IPS-20b (cell line): ENCODE results near the gene FAM184A.
"Not testable (repeated sequence)": the region's sequence is repeated elsewhere in the genome, so short reads cannot be mapped to it uniquely, and the experiment has no call there.

Source experiments
- H3K27ac ChIP-seq: one replicate; pipeline ENCODE4 v1.5.1; 2013; ENCODE audit warnings: low read length
- H3K27me3 ChIP-seq: 2 replicates; pipeline ENCODE4 v1.6.1; 2013; ENCODE audit warnings: mild to moderate bottlenecking, low read length, inconsistent platforms; ENCODE audit not compliant: insufficient read depth
- H3K36me3 ChIP-seq: 2 replicates; pipeline ENCODE4 v1.6.1; 2013; ENCODE audit warnings: low read depth, mild to moderate bottlenecking, inconsistent platforms, low read length, moderate library complexity; ENCODE audit not compliant: insufficient read depth
- H3K4me1 ChIP-seq: 2 replicates; pipeline ENCODE4 v1.6.1; 2013; ENCODE audit warnings: mild to moderate bottlenecking, control low read depth, inconsistent platforms, low read length, moderate library complexity; ENCODE audit not compliant: insufficient read depth
- H3K4me3 ChIP-seq: 2 replicates; pipeline ENCODE4 v1.5.1; 2013; ENCODE audit warnings: mild to moderate bottlenecking, low read length, inconsistent platforms
- H3K9ac ChIP-seq: 2 replicates; pipeline ENCODE4 v1.6.1; 2013; ENCODE audit warnings: low read depth, mild to moderate bottlenecking, inconsistent platforms, low read length, moderate library complexity
- H3K9me3 ChIP-seq: 2 replicates; pipeline ENCODE4 v1.6.1; 2013; ENCODE audit warnings: mild to moderate bottlenecking, low read depth, low read length, inconsistent platforms; ENCODE audit not compliant: insufficient read depth

Gene FAM184A

GRCh38 chr6:119030759-119031158, 47.7 kb downstream of the FAM184A start:
- Histone ChIP-seq H3K4me1 (peaks cover 34% of the 10 kb centered on the region), H3K27ac (no peak overlapping the region), H3K9me3 (no peaks in the 10 kb centered on the region), H3K36me3 (no peaks in the 10 kb centered on the region), H3K27me3 (peaks cover 6% of the 10 kb centered on the region; the same call in 1 of the 2 replicates), H3K4me3 (no peak overlapping the region), H3K9ac (no peak overlapping the region)

DNA sequence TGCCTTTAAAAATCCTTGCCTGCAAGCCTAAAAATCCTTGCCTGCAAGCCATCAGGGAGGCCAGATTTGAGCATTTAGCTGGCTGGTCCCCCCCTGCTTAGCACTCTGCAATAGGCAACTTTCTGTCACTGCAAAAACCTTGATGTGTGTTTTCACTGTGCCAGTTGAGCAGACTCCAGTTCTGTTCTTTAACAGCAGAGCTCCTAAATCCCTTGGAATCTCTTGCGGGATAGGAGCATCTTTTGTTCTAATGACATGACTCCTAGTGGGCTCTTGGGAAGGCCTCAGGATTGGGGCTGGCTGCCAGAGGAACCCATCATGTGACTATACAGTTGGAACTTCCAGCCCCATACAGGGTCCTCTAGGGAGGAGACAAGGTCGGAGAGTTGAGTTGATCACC, 50.4 kb downstream of the FAM184A start:
- Histone ChIP-seq H3K36me3 (no peaks in the 10 kb centered on the region), H3K27ac (no peak overlapping the region), H3K27me3 (peaks cover 6% of the 10 kb centered on the region; the same call in 1 of the 2 replicates), H3K4me1 (peaks cover 45% of the 10 kb centered on the region), H3K9ac (peak overlapping the region; percentile 44; the same call in 1 of the 2 replicates), H3K4me3 (peak overlapping the region; percentile 12; the same call in 1 of the 2 replicates), H3K9me3 (no peaks in the 10 kb centered on the region)

GRCh38 chr6:119027465-119027864, 51.0 kb downstream of the FAM184A start:
- Histone ChIP-seq H3K4me1 (peaks cover 45% of the 10 kb centered on the region), H3K9me3 (no peaks in the 10 kb centered on the region), H3K27ac (no peak overlapping the region), H3K36me3 (no peaks in the 10 kb centered on the region), H3K9ac (peak overlapping the region; percentile 44; the same call in 1 of the 2 replicates), H3K27me3 (peaks cover 6% of the 10 kb centered on the region; the same call in 1 of the 2 replicates), H3K4me3 (peak overlapping the region; percentile 41; the same call in 1 of the 2 replicates)

DNA sequence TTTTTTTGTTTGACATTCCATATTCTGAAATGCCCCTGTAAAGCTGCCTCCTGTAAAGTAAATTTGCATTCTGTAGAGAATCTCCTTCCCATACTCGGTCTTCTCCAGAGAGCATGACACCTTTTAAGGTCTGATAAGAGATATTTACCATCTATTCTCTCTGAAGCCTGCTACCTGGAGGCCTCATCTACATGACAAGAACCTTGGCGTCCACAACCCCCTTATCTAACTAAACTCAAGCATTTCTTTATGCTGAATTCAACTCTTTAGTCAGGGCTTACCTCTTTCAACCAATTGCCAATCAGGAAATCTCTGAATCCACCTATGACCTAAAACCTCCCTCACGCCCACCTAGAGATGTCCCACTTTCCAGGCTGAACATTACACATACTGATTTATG, 51.6 kb downstream of the FAM184A start:
- H3K9me3 ChIP-seq: no peaks in the 10 kb centered on the region
- no peaks in the 10 kb centered on the region for H3K36me3 ChIP-seq
- peak overlapping the region; percentile 40; the same call in 1 of the 2 replicates for H3K9ac ChIP-seq
- H3K4me1 ChIP-seq: peaks cover 45% of the 10 kb centered on the region
- peaks cover 6% of the 10 kb centered on the region; the same call in 1 of the 2 replicates for H3K27me3 ChIP-seq
- H3K4me3 ChIP-seq: peak overlapping the region; percentile 41; the same call in 1 of the 2 replicates
- no peak overlapping the region for H3K27ac ChIP-seq

- no peak overlapping the region for H3K27ac ChIP-seq
- no peak overlapping the region for H3K4me3 ChIP-seq
- H3K4me1 ChIP-seq: peaks cover 45% of the 10 kb centered on the region
- H3K36me3 ChIP-seq: no peaks in the 10 kb centered on the region
- peaks cover 6% of the 10 kb centered on the region; the same call in 1 of the 2 replicates for H3K27me3 ChIP-seq
- H3K9ac ChIP-seq: peak overlapping the region; percentile 0; the same call in 1 of the 2 replicates
- H3K9me3 ChIP-seq: no peaks in the 10 kb centered on the region
Measured at GRCh38 chr6:119025793-119026192, 52.7 kb downstream of the FAM184A start.

- Histone ChIP-seq H3K27ac (peak overlapping the region; percentile 34), H3K27me3 (peaks cover 6% of the 10 kb centered on the region; the same call in 1 of the 2 replicates), H3K9me3 (no peaks in the 10 kb centered on the region), H3K4me1 (peaks cover 45% of the 10 kb centered on the region), H3K36me3 (0 out of 2 replicates have a peak, but pooled peaks cover 3% of the 10 kb centered on the region), H3K4me3 (peak overlapping the region; percentile 42; the same call in 1 of the 2 replicates), H3K9ac (peak overlapping the region; percentile 55; the same call in 1 of the 2 replicates)
Measured at GRCh38 chr6:119024111-119024510, 54.4 kb downstream of the FAM184A start.

- peaks cover 9% of the 10 kb centered on the region for H3K36me3 ChIP-seq
- no peak overlapping the region for H3K9ac ChIP-seq
- H3K4me1 ChIP-seq: peaks cover 39% of the 10 kb centered on the region
- no peaks in the 10 kb centered on the region; the same call in 1 of the 2 replicates for H3K27me3 ChIP-seq
- no peaks in the 10 kb centered on the region for H3K9me3 ChIP-seq
- H3K27ac ChIP-seq: no peak overlapping the region
- no peak overlapping the region for H3K4me3 ChIP-seq
Measured at GRCh38 chr6:119022796-119023195, 55.7 kb downstream of the FAM184A start.

GRCh38 chr6:119020597-119021561, 57.6 kb downstream of the FAM184A start:
- Histone ChIP-seq H3K9me3 (no peaks in the 10 kb centered on the region), H3K4me3 (no peak overlapping the region), H3K4me1 (peaks cover 22% of the 10 kb centered on the region; the same call in 1 of the 2 replicates), H3K27ac (no peak overlapping the region), H3K27me3 (no peaks in the 10 kb centered on the region; the same call in 1 of the 2 replicates), H3K9ac (no peak overlapping the region), H3K36me3 (peaks cover 20% of the 10 kb centered on the region)

- H3K4me3 ChIP-seq, H3K27me3 ChIP-seq, H3K9ac ChIP-seq, H3K4me1 ChIP-seq, H3K9me3 ChIP-seq, H3K27ac ChIP-seq: not testable (repeated sequence)
- H3K36me3 ChIP-seq: peaks cover 24% of the 10 kb centered on the region
Measured at GRCh38 chr6:119015165-119015564, 63.3 kb downstream of the FAM184A start.

DNA sequence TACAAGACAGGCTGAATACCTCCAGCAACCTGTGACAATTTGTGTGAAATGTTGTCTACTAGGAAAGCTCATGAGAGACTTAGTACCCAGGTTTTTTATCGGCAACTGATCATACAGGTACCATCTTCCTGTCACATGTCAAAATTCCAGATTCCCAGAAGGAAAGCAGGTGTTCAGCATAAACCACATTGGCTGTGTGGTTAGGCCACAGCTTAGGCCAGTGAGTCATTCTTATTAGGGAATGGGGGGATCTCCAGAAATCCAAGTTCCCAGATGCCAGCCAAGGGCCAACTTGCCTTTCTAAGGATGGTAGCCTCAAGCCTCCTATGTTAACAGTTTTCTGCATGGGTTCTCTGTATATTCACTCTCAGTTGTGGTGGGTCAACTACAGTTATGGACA, 65.9 kb downstream of the FAM184A start:
- H3K9ac ChIP-seq: no peak overlapping the region

DNA sequence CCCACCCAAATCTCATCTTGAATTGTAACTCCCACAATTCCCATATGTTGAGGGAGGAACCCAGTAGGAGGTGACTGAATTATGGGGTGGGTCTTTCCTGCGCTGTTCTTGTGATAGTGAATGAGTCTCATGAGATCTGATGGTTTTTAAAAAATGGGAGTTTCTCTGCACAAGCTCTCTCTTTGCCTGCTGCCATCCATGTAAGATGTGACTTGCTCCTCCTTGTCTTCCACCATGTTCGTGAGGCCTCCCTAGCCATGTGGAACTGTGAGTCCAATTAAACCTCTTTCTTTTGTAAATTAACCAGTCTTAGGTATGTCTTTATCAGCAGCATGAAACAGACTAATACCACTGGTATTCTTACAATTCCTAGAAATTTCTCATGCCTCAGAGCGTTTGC, 69.2 kb downstream of the FAM184A start:
- H3K36me3 ChIP-seq: peaks cover 21% of the 10 kb centered on the region
- H3K4me1 ChIP-seq, H3K4me3 ChIP-seq, H3K27ac ChIP-seq, H3K9ac ChIP-seq, H3K9me3 ChIP-seq, H3K27me3 ChIP-seq: not testable (repeated sequence)

More for the DNA sequence above, 65.9 kb downstream of the FAM184A start:
- Histone ChIP-seq H3K27me3 (no peaks in the 10 kb centered on the region), H3K27ac (no peak overlapping the region), H3K9me3 (0 out of 2 replicates have a peak, but pooled peaks cover 7% of the 10 kb centered on the region), H3K4me1 (no peaks in the 10 kb centered on the region), H3K36me3 (peaks cover 21% of the 10 kb centered on the region), H3K4me3 (no peak overlapping the region)
